ENCODE measurements around the gene LEPROT.

The LEPROT gene

GRCh38 chr1:65401612-65402011, 18.9 kb upstream of the LEPROT start:
- no peak for TF ChIP-seq CTCF (IDR thresholded peaks at IDR 0.05)

DNA sequence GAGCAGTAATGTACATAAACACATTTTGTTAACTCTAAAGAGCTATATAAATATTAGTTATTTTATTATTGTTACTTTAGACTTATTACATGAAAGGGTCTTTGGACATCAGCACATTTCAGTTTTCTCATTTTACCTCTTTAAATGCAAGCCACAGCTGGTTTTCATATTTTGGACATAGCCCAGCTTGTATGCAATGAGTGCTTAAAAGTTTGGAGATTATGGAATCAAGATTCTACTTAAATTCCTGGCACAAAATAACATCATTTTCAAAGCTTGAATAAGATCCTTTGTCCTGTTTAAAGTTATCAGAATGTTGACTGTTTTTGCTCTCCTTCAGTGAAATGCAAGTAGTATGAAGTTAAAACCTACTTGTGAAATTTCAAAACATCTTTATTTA, 15.5 kb upstream of the LEPROT start:
- TF ChIP-seq CTCF (IDR thresholded peaks at IDR 0.05): no peak

DNA sequence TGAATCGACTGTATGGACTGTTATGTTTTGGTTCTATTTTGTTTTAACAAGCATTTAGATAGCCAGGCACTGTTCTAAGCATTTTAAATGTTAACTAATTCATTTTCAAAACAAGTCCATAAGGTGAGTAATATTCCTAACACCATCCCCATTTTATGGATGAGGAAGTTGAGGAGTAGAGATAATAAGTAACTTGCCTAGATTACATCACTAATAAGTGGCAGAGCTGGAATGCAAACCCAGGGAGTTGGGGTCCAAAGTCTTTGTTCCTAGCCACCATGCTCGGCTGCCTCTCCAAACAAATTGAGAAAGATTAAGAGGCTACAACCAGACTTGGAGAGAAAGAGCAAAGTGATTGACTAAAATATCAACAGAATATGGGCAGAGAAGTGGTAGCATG, 12.6 kb upstream of the LEPROT start:
- no peak for TF ChIP-seq CTCF (IDR thresholded peaks at IDR 0.05)

- no peak for TF ChIP-seq CTCF (IDR thresholded peaks at IDR 0.05)
These were observed 11.2 kb upstream of the LEPROT start for GRCh38 chr1:65409314-65409713.

GRCh38 chr1:65409816-65410326, 10.6 kb upstream of the LEPROT start:
- TF ChIP-seq CTCF (IDR thresholded peaks at IDR 0.05): no peak

DNA sequence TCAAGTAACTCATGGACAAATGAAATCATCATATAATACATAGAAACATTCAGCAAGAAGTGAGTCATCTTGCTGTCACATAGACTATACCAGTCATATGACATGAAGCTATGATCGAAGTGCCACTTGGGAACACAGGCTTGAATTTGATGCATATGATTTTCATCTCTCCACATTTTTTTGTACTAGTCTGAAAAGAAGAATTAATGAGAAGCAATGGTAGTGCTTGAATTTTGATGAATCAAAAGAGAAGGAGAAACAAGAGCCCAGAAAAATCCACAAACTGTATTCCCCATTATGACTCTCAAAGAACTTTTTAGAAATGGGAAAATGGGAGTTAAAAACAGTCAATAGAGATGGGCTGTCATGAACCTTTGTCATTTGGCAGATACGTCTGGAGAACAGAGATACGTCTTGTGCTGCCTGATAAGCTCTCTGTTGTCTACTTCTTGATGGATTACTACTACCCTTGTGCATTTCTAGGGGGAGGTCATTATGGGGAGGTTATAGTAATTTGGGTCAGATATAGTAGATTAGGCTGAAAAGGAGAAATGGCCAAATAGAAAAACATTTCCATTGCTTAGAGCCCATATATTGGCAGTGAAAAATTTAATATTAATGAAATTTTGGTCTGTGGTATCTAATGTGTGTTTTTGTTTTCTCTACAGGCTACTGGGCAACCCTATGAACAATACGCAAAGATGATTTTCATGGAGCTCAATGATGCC, 8.0 kb upstream of the LEPROT start:
- no peak for TF ChIP-seq CTCF (IDR thresholded peaks at IDR 0.05)

- no peak for TF ChIP-seq CTCF (IDR thresholded peaks at IDR 0.05)
These were observed 7.5 kb upstream of the LEPROT start for GRCh38 chr1:65412984-65413375.

- no peak for TF ChIP-seq CTCF (IDR thresholded peaks at IDR 0.05)
These were observed 5.9 kb upstream of the LEPROT start for GRCh38 chr1:65414538-65414937.

Data from LNCAP (cell line).